Stimulated activated CD4-positive, alpha-beta T cell treated with anti-CD3 and anti-CD28 coated beads, Interleukin-1b, Interleukin-23, amount 100 ng/mL, for 24 hours (primary cell): Measurements from ENCODE around the gene GSE1.
"Not testable (repeated sequence)": the region's sequence is repeated elsewhere in the genome, so short reads cannot be mapped to it uniquely, and the experiment has no call there.

Experiments
- DNase-seq, 4 experiments: peaks; one replicate each; pipeline ENCODE4 v3.0.0-alpha.2; 2020; ENCODE audit warnings: low read depth in 4 of 4, low spot score in 1 of 4

Gene GSE1

GRCh38 chr16:85589688-85590505 lies 23.2 kb upstream of the GSE1 start:
- no peak for DNase-seq

- no peak for DNase-seq
Measured at GRCh38 chr16:85590506-85590832, 22.7 kb upstream of the GSE1 start.

DNA sequence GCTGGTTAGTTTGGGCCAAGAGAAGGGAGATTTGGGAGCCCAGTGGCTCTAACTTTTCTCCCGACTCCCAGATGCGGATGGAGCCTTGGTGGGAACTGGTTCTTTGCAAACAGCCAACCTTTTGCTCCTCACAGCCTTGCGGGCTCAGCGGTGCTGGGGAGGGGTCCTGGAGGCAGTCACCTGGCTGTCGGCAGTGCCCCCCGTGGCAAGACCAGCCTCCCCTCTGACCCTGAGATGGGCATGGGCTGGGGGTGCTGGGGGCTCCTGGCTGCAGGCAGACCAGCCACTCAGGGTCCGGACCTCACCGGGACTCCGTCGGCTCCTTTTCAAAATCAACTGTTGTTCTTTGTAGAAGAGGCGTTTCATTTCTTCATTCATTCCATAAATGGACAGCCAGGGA lies 21.7 kb upstream of the GSE1 start:
- no peak for DNase-seq

GRCh38 chr16:85592277-85592676 lies 20.8 kb upstream of the GSE1 start:
- not testable (repeated sequence) for DNase-seq

- no peak for DNase-seq
Measured at GRCh38 chr16:85592700-85593493, 20.2 kb upstream of the GSE1 start.

GRCh38 chr16:85593494-85594221 lies 19.5 kb upstream of the GSE1 start:
- DNase-seq = no peak

GRCh38 chr16:85594273-85594977 lies 18.7 kb upstream of the GSE1 start:
- no peak for DNase-seq

DNA sequence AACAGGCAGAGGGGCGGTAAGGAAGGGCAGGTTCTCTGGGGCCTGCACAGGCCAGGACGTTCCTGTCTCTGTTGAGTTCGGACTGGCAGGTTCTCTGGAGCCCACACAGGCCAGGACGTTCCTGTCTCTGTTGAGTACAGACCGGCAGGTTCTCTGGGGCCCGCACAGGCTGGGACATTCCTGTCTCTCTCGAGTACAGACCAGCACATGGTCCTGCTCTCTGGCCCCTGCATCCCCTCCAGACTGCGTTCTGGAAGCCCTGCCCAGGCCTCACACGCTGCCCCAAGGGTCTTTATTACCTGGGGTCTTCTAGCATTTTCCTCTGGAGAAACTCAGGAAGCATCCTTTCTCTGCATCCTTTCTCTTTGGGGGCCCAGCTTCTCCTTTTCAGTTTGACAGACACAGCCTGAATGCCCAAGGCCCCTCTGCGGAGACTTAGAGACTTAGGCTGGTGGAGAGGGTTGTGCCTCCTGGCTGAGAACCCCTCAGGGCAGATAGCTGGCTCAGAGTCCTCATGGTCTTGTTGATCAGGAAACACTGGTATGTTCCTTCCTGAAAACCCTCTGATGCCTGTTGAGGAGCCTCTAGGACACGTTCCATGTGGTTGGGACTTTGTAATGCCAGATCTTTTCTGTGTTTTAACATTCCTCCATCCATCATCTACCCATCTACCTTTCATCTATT lies 18.0 kb upstream of the GSE1 start:
- DNase-seq = no peak

- DNase-seq = no peak
Measured at GRCh38 chr16:85595812-85596502, 17.2 kb upstream of the GSE1 start.

DNA sequence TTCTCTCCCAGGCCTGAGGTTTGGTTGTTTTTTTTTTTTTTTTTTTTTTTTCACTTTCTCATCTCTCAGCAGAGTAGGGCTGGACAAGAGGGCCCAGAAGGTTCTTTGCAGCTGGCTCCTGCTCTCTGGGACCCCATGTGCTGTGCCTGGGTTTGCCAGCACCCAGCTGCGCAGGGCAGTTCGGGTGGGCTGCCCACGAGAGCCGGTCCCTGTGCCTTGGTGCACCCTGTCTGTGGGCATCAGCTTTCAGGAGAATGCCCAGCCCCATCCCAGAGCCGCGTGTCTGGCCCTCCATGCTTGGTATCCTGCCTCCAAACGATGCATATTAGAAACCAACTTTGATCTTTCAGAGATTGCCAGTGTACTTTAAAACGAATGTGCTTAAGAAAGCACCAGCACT lies 15.0 kb upstream of the GSE1 start:
- DNase-seq = no peak

- DNase-seq = no peak
Measured at GRCh38 chr16:85600078-85600477, 13.0 kb upstream of the GSE1 start.

DNA sequence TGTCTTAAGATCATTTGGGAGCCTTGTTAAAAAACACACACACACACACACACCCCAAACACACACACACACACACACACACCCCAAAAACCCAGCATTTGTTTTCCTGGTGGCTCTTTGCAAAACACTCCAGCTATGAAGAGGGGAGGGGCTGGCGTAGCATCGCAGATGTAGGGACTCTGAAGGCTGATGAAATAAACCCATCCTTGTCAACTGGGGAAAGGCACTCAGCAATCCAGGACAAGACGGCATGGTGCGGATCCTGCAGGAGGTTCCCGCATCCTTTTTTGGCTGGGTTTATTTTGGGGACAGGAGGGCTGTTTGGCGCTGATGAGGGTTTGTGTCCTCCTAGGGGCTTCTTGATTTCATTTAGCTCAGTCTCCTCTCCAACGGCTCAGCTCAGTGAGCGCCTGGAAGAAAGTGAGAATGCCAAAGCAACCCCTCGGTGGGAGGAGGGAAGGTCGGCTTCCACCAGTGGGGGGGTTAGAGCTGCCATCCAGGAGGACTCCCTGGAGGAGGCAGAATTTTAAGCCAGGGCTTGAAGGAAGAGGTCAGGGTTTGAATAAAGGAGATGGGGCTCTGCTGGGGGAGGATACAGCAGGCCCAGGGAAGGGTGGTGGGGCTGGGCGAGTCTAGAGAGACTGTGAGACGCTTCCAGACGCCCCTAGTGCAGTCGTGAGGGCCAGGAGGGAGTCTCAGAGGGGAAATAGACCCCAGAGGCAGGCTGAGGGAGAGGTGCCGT lies 12.4 kb upstream of the GSE1 start:
- no peak for DNase-seq

- DNase-seq = no peak
Measured at GRCh38 chr16:85601272-85601639, 11.9 kb upstream of the GSE1 start.

GRCh38 chr16:85601730-85602401 lies 11.3 kb upstream of the GSE1 start:
- no peak for DNase-seq

DNA sequence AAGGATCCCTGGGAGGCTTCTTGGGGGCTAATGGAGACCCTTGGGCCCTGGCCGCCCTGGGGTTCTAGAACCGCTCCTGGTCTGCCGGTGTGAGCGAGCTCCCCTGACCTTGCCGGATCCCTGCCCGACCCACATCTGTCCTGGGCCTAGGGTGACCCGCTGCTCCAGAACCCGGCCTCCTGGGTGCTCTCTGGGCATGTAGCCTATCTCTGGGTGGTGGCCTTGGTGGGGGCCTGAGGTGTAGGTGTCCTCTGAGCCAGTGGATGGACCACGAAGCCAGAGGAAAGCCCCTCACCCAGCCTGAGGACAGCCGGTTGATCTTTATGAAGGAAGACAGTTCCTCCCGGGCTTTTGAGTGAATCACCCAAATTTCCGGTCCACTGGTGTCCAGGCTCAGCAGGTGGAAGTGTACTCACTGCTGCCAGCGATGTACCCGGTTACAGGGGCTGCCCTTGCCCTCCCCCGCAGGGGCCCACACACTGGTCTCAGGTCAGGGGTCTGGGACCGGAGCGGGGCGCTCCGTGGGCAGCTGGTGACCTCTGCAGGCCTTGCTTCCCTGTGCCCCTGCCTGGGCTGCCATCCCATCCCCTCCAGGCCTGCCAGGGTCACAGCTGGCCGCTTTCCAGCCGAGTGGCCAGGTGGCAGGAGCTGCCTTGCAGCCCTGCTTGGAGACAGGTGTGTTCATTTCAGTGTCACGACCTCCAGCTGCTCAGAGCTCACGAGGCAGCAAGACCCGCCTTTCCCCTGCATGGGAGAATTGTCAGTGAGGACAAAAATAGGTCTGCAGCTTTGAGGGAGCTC lies 10.5 kb upstream of the GSE1 start:
- DNase-seq = no peak

DNA sequence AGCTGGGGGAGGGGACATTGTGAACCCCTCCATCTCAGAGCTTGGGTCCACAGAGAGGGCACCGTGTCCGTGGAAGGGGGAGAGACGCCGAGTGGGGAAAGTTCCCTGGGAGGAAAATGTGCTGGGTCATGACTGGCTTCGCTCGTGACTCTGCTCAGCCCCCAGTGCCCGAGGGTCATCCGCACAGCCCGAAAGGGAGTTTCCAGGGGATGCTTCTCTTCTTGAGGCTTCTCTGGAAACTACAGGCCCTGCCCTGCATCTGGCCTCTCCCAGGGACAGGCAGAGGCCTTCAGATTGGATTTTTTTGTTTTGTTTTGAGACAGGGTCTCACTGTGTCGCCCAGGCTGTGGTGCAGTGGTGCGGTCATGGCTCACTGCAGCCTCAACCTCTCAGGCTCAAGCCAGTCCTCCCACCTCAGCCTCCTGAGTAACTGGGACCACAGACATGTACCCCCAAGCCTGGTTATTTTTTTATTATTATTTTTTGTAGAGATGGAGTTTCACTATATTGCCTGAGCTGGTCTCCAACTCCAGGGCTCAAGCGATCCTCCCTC lies 9.8 kb upstream of the GSE1 start:
- no peak for DNase-seq

DNA sequence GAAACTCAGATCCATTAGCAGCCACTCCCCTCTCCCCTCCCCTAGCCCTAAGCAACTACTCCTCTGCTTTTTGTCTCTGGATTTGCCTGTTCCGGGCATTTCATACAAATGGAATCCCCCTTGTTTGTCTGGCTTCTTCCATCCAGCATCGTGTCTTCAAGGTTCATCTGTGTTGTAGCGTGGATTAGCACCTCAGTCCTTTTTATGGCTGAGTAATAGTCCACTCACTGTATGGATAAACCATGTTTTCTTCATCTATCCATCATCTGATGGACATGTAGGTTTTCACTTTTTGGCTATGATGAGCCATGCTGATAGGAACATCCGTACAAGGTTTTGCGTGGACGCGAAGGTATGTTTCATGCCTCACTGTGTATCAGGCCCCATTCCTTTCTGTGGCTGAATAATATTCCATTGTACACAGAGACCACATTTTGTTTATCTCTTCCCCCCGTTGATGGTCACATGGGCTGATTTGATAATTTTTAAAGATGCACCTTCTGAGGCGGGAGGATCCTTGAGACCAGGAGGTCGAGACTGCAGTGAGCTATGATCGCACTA lies 8.9 kb upstream of the GSE1 start:
- DNase-seq = no peak
